Vagina (tissue), 2 donors: ENCODE results near the gene SPAG16. TPM values are rescaled to one million over a fixed set of nuclear protein-coding genes. Genes with fewer than 3 reads are reported as not detected.

ENCODE experiments used
- DNase-seq, 2 donors: peaks; one replicate each; pipeline ENCODE4 v3.0.0-alpha.2; 2017; ENCODE audit errors: extremely low spot score in 2 of 2
- H3K27ac ChIP-seq: fragments of 200-600 bp; sonication (generic); one replicate; pipeline ENCODE4 v1.5.1; 2019
- H3K27me3 ChIP-seq: fragments of 200-600 bp; sonication (generic); one replicate; pipeline ENCODE4 v1.5.1; 2019
- H3K36me3 ChIP-seq, 2 donors: fragments of 200-600 bp; sonication (generic); one replicate each; pipeline ENCODE4 v1.5.1; 2017 to 2019
- H3K4me1 ChIP-seq: fragments of 200-600 bp; sonication (generic); one replicate; pipeline ENCODE4 v1.5.1; 2019
- H3K4me3 ChIP-seq, 2 donors: fragments of 200-600 bp; sonication (generic); 1 replicate in 1 of 2; 2 replicates in 1 of 2; pipeline ENCODE4 v1.5.1; 2016 to 2019
- H3K9me3 ChIP-seq: fragments of 200-600 bp; sonication (generic); one replicate; pipeline ENCODE4 v1.5.1; 2019
- CTCF ChIP-seq, 3 experiments: fragments of 450-650 bp in 2 of 3; fragments of 200-600 bp in 1 of 3; sonication (generic) in 1 of 3; IDR thresholded peaks; one replicate each; pipeline ENCODE4 v1.5.1; 2017 to 2019; ENCODE audit warnings: antibody characterized with exemption in 3 of 3, mild to moderate bottlenecking in 2 of 3, moderate library complexity in 2 of 3
- POLR2A ChIP-seq, 2 donors: fragments of 450-650 bp; IDR thresholded peaks; one replicate each; pipeline ENCODE4 v1.6.1; 2017; ENCODE audit warnings: antibody characterized with exemption in 2 of 2, mild to moderate bottlenecking in 2 of 2, moderate library complexity in 2 of 2
- POLR2AphosphoS5 ChIP-seq, 2 donors: sonication (generic); formaldehyde crosslinking; IDR thresholded peaks; one replicate each; pipeline ENCODE4 v1.9.0; 2017; ENCODE audit warnings: antibody characterized with exemption in 2 of 2, mild to moderate bottlenecking in 2 of 2, low read depth in 1 of 2; ENCODE audit not compliant: insufficient read depth in 1 of 2
- intact Hi-C: fragments of 100-400 bp; cut with DNase I; formaldehyde crosslinking; loops from one replicate; pipeline ENCODE4 v1.15.1; 2023
- total RNA-seq: library from RNA; depleted of rRNA; stranded (reverse); fragments of >200 nt; gene quantifications from one replicate; pipeline ENCODE4 v1.2.3, GENCODE V29; 2016

The SPAG16 gene
- total RNA-seq, 1 donor from 2014 or later: 30.2 TPM

DNA sequence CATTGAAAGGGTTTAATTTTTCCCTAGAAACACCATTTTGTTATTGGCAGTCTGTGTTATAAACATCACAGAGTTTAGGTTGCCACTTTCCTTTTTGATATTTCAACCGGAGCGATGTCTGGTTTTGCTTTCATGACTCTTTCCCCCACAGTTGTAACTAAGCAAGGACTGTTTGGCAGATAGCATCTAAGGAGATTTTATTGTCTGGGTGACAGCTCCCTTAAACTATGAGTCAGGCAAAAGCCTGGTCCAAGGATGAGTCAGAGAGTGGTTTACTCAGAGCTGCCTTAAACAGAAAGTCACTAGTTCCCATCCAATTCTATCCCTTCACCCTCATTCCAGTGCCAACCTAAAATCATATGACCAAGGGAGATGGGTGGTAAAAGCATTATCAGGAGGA, 785.0 kb downstream of the SPAG16 start:
- H3K27ac ChIP-seq: no peak overlapping the region
- H3K36me3 ChIP-seq: no peaks in the 10 kb centered on the region
- H3K4me1 ChIP-seq: no peaks in the 10 kb centered on the region
- H3K4me3 ChIP-seq: no peak overlapping the region
- no peak for DNase-seq
- intact Hi-C loops: no loop called here
- TF ChIP-seq CTCF (IDR thresholded peaks at IDR 0.05): no peak
- TF ChIP-seq POLR2AphosphoS5 (IDR thresholded peaks at IDR 0.05; ENCODE audit: insufficient read depth in 1 of 2, low read depth in 1 of 2): peak in 1 of 2 donors; percentile 27
- TF ChIP-seq POLR2A (IDR thresholded peaks at IDR 0.05): no peak
- no peaks in the 10 kb centered on the region for H3K27me3 ChIP-seq
- H3K9me3 ChIP-seq: no peaks in the 10 kb centered on the region

GRCh38 chr2:214075456-214075855, 791.2 kb downstream of the SPAG16 start:
- Histone ChIP-seq H3K4me1 (no peaks in the 10 kb centered on the region), H3K36me3 (no peaks in the 10 kb centered on the region), H3K27ac (no peak overlapping the region), H3K4me3 (no peak overlapping the region), H3K27me3 (no peaks in the 10 kb centered on the region), H3K9me3 (no peaks in the 10 kb centered on the region)
- intact Hi-C loops: no loop called here
- no peak for DNase-seq
- TF ChIP-seq CTCF (IDR thresholded peaks at IDR 0.05) (no peak), POLR2A (IDR thresholded peaks at IDR 0.05) (no peak), POLR2AphosphoS5 (IDR thresholded peaks at IDR 0.05; ENCODE audit: insufficient read depth in 1 of 2, low read depth in 1 of 2) (no peak)

- Histone ChIP-seq H3K9me3 (no peaks in the 10 kb centered on the region), H3K4me1 (no peaks in the 10 kb centered on the region), H3K4me3 (no peak overlapping the region), H3K27ac (no peak overlapping the region), H3K27me3 (no peaks in the 10 kb centered on the region), H3K36me3 (no peaks in the 10 kb centered on the region)
- no peak for DNase-seq
- TF ChIP-seq POLR2AphosphoS5 (IDR thresholded peaks at IDR 0.05; ENCODE audit: insufficient read depth in 1 of 2, low read depth in 1 of 2) (no peak), CTCF (IDR thresholded peaks at IDR 0.05) (no peak), POLR2A (IDR thresholded peaks at IDR 0.05) (no peak)
- intact Hi-C loops: no loop called here
Observed at GRCh38 chr2:214076527-214076926, 792.3 kb downstream of the SPAG16 start.

DNA sequence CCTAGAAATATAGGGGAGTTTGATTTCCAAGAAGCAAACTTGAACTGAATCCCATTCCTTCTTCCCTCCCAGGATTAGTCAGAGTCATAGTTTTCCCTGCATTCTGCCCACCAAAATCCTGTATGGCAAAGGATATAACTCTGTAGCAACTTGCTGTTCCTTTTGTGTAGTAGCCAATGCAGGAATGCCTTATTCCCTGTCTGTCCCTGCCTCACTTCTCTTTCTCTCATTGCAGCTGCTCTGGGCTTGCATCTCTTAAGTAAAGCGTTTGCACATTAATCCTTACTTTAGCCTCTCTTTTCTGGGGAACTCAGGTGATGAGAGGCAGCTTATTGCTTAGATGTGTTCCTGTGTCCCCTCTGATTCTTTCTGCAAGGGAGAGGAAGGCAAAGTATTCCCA, 793.5 kb downstream of the SPAG16 start:
- H3K9me3 ChIP-seq: no peaks in the 10 kb centered on the region
- TF ChIP-seq CTCF (IDR thresholded peaks at IDR 0.05): no peak
- no peaks in the 10 kb centered on the region for H3K4me1 ChIP-seq
- H3K4me3 ChIP-seq: no peak overlapping the region
- H3K27ac ChIP-seq: no peak overlapping the region
- intact Hi-C loops: no loop called here
- H3K36me3 ChIP-seq: no peaks in the 10 kb centered on the region
- DNase-seq: no peak
- H3K27me3 ChIP-seq: no peaks in the 10 kb centered on the region

GRCh38 chr2:214079032-214079431, 794.8 kb downstream of the SPAG16 start:
- Histone ChIP-seq H3K27me3 (no peaks in the 10 kb centered on the region), H3K4me3 (no peak overlapping the region), H3K9me3 (no peaks in the 10 kb centered on the region), H3K27ac (no peak overlapping the region), H3K4me1 (no peaks in the 10 kb centered on the region), H3K36me3 (no peaks in the 10 kb centered on the region)
- no peak for TF ChIP-seq CTCF (IDR thresholded peaks at IDR 0.05)
- TF ChIP-seq POLR2A (IDR thresholded peaks at IDR 0.05): no peak
- no peak for TF ChIP-seq POLR2AphosphoS5 (IDR thresholded peaks at IDR 0.05; ENCODE audit: insufficient read depth in 1 of 2, low read depth in 1 of 2)
- intact Hi-C loops: no loop called here
- no peak for DNase-seq
